TTC549 (cell line): ENCODE data around the gene CNTNAP2.
"Not testable (repeated sequence)": the region's sequence is repeated elsewhere in the genome, so short reads cannot be mapped to it uniquely, and the experiment has no call there.

Experiments used
- FAIRE-seq: peaks from 2 replicates; lab custom pipeline; 2012; peaks lifted over from hg19 to GRCh38; lab: Jason Lieb, UNC

The CNTNAP2 gene

GRCh38 chr7:146892151-146892550 lies 775.5 kb downstream of the CNTNAP2 start:
- no peak for FAIRE-seq

GRCh38 chr7:146894927-146895326 lies 778.3 kb downstream of the CNTNAP2 start:
- no peak for FAIRE-seq

GRCh38 chr7:146902266-146902665 lies 785.7 kb downstream of the CNTNAP2 start:
- no peak for FAIRE-seq

GRCh38 chr7:146902728-146903127 lies 786.1 kb downstream of the CNTNAP2 start:
- FAIRE-seq, result no peak

- FAIRE-seq, result not testable (repeated sequence)
These were observed 789.1 kb downstream of the CNTNAP2 start for GRCh38 chr7:146905746-146906145.

GRCh38 chr7:146922782-146923181 lies 806.2 kb downstream of the CNTNAP2 start:
- FAIRE-seq, result no peak

GRCh38 chr7:146926841-146927240 lies 810.2 kb downstream of the CNTNAP2 start:
- FAIRE-seq, result no peak

GRCh38 chr7:146937836-146938235 lies 821.2 kb downstream of the CNTNAP2 start:
- FAIRE-seq, result no peak

- no peak for FAIRE-seq
These were observed 826.9 kb downstream of the CNTNAP2 start for GRCh38 chr7:146943483-146943882.

GRCh38 chr7:146948703-146949102 lies 832.1 kb downstream of the CNTNAP2 start:
- FAIRE-seq, result no peak

GRCh38 chr7:146956321-146956720 lies 839.7 kb downstream of the CNTNAP2 start:
- FAIRE-seq, result no peak

- FAIRE-seq, result no peak
These were observed 840.3 kb downstream of the CNTNAP2 start for GRCh38 chr7:146956853-146957252.

- no peak for FAIRE-seq
These were observed 844.3 kb downstream of the CNTNAP2 start for GRCh38 chr7:146960773-146961391.

- FAIRE-seq, result no peak
These were observed 845.0 kb downstream of the CNTNAP2 start for GRCh38 chr7:146961617-146962016.

GRCh38 chr7:146966274-146966673 lies 849.7 kb downstream of the CNTNAP2 start:
- FAIRE-seq, result no peak

GRCh38 chr7:146982482-146982881 lies 865.9 kb downstream of the CNTNAP2 start:
- FAIRE-seq, result no peak

GRCh38 chr7:146991596-146991995 lies 875.0 kb downstream of the CNTNAP2 start:
- no peak for FAIRE-seq

- FAIRE-seq, result no peak
These were observed 877.2 kb downstream of the CNTNAP2 start for GRCh38 chr7:146993764-146994163.

GRCh38 chr7:147008530-147008929 lies 891.9 kb downstream of the CNTNAP2 start:
- FAIRE-seq, result no peak

GRCh38 chr7:147012666-147013065 lies 896.1 kb downstream of the CNTNAP2 start:
- no peak for FAIRE-seq

- no peak for FAIRE-seq
These were observed 897.2 kb downstream of the CNTNAP2 start for GRCh38 chr7:147013825-147014224.

GRCh38 chr7:147014286-147014955 lies 897.8 kb downstream of the CNTNAP2 start:
- FAIRE-seq, result no peak

- no peak for FAIRE-seq
These were observed 899.4 kb downstream of the CNTNAP2 start for GRCh38 chr7:147015999-147016398.

GRCh38 chr7:147022056-147022455 lies 905.5 kb downstream of the CNTNAP2 start:
- no peak for FAIRE-seq
